ENCODE data around the gene MYF6. TPM values are rescaled to one million over a fixed set of nuclear protein-coding genes. Genes with fewer than 3 reads are reported as not detected.

MYF6 gene
- total RNA-seq, 1 donor from 2014 or later = not detected

DNA sequence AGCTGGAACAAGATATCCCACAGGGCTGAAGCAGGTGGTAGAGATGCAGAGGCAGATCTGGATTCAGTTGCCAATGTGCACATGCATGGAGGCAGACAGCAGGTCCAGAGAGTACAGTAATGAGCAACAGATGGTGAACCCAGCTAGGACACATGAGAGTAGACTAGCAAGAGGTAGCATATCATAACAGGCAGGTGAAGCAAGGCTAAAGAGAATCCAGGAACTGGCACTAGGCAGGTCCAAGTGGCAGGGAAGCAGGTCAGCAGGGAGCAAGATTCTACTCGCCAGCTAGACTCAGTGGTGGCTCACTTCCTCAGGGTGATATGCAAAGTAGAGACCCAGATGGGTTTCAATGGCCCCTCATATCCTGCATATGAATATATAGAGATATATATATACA lies 15.3 kb upstream of the MYF6 start:
- DNase-seq (ENCODE audit: low spot score) = no peak
- H3K36me3 Mint-ChIP-seq (ENCODE audit: low read depth) = no peaks in the 10 kb centered on the region
- H3K27me3 Mint-ChIP-seq (ENCODE audit: low read depth) = no peaks in the 10 kb centered on the region
- H3K4me3 Mint-ChIP-seq (ENCODE audit: low read depth) = no peak overlapping the region
- intact Hi-C loops (cut with micrococcal nuclease) = no loop called here
- H3K4me1 Mint-ChIP-seq (ENCODE audit: low read depth) = no peaks in the 10 kb centered on the region
- no peak overlapping the region for H3K27ac Mint-ChIP-seq
- H3K9me3 Mint-ChIP-seq = no peaks in the 10 kb centered on the region

DNA sequence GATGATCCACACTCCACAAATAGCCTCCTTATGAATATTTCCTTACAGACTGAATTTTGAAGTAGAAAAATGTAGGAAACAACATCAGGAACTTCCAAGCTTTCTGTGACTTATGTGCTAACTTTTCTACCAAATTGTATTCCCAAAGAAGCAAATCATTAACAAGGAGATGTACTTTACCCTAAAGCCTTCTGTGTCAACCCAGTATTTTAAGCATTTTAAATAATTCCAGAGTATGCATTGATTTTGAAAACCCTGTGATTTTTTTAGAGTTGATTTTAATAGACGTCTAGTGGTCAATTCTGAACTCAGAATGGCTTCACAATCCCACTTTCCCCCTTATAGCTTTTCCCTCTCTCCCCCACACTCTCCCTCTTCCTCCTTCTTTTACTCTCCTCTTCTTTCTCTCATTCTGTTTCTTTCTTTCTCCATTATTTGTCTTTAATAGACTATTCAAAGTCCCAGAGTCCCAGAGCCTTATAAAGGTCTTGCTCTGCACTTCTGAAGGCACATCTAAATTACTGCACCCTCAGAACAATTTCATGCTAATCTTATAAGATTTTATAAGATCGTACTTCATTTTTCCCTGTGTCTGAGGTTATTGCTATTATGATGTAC lies 10.1 kb upstream of the MYF6 start:
- no peak for DNase-seq (ENCODE audit: low spot score)
- Mint-ChIP-seq H3K36me3 (ENCODE audit: low read depth) (no peaks in the 10 kb centered on the region), H3K9me3 (no peaks in the 10 kb centered on the region), H3K27ac (no peak overlapping the region), H3K4me3 (ENCODE audit: low read depth) (no peak overlapping the region), H3K27me3 (ENCODE audit: low read depth) (no peaks in the 10 kb centered on the region), H3K4me1 (ENCODE audit: low read depth) (no peaks in the 10 kb centered on the region)
- intact Hi-C loops (cut with micrococcal nuclease) = no loop called here

DNA sequence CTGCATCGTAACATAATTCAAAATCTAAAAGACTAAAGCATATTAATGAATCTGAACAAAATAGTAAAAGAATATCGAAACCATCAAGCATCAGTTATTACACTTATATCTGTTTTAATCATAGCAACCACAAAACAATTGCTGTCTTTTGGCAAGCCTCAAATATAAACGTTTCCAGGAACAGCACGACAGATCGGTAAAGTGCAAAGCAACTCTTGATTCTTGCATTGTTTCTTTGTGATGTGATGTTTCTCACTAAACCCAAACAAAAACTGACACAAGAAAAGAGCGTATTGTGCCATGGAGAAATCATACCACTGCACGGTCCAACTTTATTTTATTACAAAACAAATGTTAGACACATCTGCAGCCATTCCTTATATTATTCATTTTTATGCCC lies 9.2 kb upstream of the MYF6 start:
- intact Hi-C loops (cut with micrococcal nuclease) = no loop called here

DNA sequence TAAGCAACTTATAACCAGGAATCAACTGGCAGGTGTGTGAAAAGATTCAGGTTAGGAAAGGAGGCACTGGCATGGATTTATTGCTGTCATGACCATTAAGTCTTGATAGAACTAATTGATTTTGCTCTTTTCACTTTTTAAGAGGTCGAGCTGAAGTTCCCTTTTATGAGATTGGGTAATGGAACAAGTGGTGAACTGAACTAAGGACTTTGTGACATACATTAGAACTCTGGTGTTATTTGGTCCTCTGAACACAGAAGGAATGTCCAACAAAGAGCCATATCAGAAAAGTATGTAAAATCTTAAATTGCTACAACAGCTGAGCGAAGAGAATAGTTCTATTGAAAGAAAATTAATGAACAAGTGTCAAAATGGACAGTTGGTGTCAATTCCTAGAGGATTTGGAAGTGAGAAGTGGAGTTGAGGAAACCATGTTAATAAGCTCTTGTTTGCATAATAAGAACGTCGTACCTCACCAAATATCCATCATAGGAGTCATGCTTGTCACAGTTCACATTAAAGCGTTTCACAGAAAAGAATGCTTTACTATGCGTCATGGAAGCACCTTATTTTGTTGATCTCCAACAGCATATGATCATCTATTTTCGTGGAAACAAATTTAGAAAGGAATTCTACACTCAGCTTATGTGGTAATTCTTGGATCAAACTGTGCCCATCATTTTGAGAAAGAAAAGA lies 8.4 kb upstream of the MYF6 start:
- Mint-ChIP-seq H3K4me3 (ENCODE audit: low read depth) (no peak overlapping the region), H3K27me3 (ENCODE audit: low read depth) (no peaks in the 10 kb centered on the region), H3K4me1 (ENCODE audit: low read depth) (peaks cover 5% of the 10 kb centered on the region), H3K36me3 (ENCODE audit: low read depth) (no peaks in the 10 kb centered on the region), H3K27ac (no peak overlapping the region), H3K9me3 (no peaks in the 10 kb centered on the region)
- intact Hi-C loops (cut with micrococcal nuclease) = no loop called here
- DNase-seq (ENCODE audit: low spot score) = no peak

More for the DNA sequence above, 9.2 kb upstream of the MYF6 start:
- DNase-seq (ENCODE audit: low spot score) = no peak
- H3K4me1 Mint-ChIP-seq (ENCODE audit: low read depth) = peaks cover 3% of the 10 kb centered on the region
- H3K27ac Mint-ChIP-seq = no peak overlapping the region
- no peaks in the 10 kb centered on the region for H3K9me3 Mint-ChIP-seq
- no peaks in the 10 kb centered on the region for H3K36me3 Mint-ChIP-seq (ENCODE audit: low read depth)
- H3K4me3 Mint-ChIP-seq (ENCODE audit: low read depth) = no peak overlapping the region
- H3K27me3 Mint-ChIP-seq (ENCODE audit: low read depth) = no peaks in the 10 kb centered on the region

DNA sequence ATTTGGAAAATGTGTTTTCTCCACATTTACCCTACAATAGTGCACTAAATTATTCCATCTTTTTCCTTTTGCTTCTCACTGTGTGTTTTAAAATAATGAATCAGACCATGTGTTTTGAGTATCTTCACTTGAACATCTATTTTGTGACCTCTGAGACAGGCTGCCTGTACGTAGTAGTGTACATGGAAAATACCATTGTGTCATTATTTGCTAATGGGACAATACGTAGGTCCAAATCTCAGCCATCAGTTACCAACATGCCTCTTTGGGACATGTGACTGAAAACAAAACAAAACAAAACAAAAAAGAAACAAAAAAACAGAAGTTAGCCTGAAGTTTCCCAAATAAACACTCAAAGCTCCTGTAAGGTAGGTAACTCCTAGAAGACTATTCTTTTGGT lies 7.1 kb upstream of the MYF6 start:
- intact Hi-C loops (cut with micrococcal nuclease) = no loop called here
- Mint-ChIP-seq H3K27ac (no peak overlapping the region), H3K9me3 (no peaks in the 10 kb centered on the region), H3K4me3 (ENCODE audit: low read depth) (no peak overlapping the region), H3K4me1 (ENCODE audit: low read depth) (peaks cover 5% of the 10 kb centered on the region), H3K27me3 (ENCODE audit: low read depth) (no peaks in the 10 kb centered on the region), H3K36me3 (ENCODE audit: low read depth) (no peaks in the 10 kb centered on the region)
- no peak for DNase-seq (ENCODE audit: low spot score)

DNA sequence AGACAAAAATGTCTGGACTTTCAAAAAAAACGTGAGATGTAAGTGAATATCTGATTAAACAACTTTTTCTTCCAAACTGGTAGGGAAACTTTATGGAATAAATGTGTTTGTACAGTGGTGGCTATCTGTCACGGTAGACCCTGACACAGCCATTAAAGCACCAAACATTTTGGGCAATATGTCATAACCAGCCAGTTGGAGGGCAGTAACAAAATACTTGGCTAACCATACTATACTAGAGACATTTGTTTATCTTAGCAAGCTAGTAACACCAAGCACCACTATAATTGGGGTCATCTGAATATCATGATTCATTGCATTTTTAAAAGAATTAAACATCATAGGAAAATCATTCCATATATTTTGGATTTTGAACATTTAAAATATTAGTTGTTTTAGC lies 6.0 kb upstream of the MYF6 start:
- Mint-ChIP-seq H3K27ac (no peak overlapping the region), H3K27me3 (ENCODE audit: low read depth) (peaks cover 6% of the 10 kb centered on the region), H3K36me3 (ENCODE audit: low read depth) (no peaks in the 10 kb centered on the region), H3K9me3 (no peaks in the 10 kb centered on the region), H3K4me3 (ENCODE audit: low read depth) (no peak overlapping the region), H3K4me1 (ENCODE audit: low read depth) (peaks cover 5% of the 10 kb centered on the region)
- DNase-seq (ENCODE audit: low spot score) = no peak
- intact Hi-C loops (cut with micrococcal nuclease) = no loop called here

DNA sequence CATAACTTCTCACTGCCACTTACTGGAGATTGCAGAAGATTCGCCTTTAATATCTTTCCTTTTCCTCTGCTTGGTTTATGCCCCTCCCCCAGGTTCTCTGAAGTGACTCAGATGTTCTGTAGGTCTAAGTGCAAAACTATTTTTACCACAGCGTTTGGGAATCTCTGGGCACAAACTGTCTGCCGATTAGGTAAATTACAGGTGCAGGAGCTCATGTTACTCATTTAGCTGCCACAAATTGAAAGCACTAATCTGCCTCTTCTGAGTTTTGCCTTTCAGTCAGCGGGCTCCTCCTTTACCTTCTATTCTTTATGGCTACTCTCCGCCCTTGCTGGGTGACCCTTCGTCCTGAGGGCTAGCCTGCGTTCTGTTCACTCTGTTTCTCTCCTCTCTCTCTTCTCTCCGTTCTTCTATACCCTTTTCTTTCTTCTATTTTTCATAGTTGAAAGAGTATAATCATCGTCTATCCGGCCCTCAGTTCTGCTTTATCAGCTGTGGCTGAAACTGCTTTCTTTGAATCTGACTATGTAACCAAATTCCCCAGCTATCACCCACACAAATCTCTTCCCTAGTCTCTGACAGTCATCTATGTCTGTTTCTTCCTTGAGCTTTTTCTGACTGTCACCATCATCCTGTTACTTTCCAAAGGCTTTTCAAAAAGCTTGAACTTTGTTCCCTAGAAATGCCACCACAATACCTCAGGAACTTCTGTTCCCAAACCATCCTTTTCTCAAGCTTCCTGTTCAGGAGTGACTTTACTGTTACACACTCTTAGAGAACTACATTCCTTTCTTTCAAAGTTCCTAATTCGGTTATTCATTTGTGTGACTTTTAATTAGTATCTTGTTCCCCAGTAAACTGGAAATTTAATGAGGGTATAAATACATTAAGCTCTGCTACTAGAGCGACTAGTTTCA lies 4.3 kb upstream of the MYF6 start:
- intact Hi-C loops (cut with micrococcal nuclease) = no loop called here

DNA sequence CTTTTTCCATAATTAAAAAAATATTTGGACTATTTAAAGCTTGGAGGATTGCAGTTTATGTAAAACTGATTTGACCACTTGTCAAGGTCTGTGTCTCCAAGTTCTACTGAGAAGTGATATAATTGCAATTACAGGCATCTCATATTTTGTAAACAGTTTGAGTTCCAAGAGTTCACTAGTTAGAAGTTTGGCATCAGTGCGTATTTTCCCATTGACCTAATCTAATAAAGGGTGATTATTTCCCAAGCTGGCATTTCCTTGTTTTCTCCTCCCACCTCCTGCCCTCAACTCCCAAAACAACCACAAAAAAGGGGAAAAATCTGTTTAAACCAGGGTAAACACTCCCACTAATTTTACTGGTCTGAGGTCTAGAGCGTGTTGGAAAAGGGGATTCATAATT lies 3.0 kb upstream of the MYF6 start:
- Mint-ChIP-seq H3K27ac (no peak overlapping the region), H3K36me3 (ENCODE audit: low read depth) (no peaks in the 10 kb centered on the region), H3K27me3 (ENCODE audit: low read depth) (peaks cover 30% of the 10 kb centered on the region), H3K4me1 (ENCODE audit: low read depth) (peaks cover 5% of the 10 kb centered on the region), H3K4me3 (ENCODE audit: low read depth) (no peak overlapping the region), H3K9me3 (no peaks in the 10 kb centered on the region)
- DNase-seq (ENCODE audit: low spot score) = no peak
- intact Hi-C loops (cut with micrococcal nuclease) = no loop called here

More for the DNA sequence above, 4.3 kb upstream of the MYF6 start:
- Mint-ChIP-seq H3K4me3 (ENCODE audit: low read depth) (no peak overlapping the region), H3K4me1 (ENCODE audit: low read depth) (peaks cover 5% of the 10 kb centered on the region), H3K27me3 (ENCODE audit: low read depth) (peaks cover 19% of the 10 kb centered on the region), H3K27ac (no peak overlapping the region), H3K9me3 (no peaks in the 10 kb centered on the region), H3K36me3 (ENCODE audit: low read depth) (no peaks in the 10 kb centered on the region)
- DNase-seq (ENCODE audit: low spot score) = no peak

DNA sequence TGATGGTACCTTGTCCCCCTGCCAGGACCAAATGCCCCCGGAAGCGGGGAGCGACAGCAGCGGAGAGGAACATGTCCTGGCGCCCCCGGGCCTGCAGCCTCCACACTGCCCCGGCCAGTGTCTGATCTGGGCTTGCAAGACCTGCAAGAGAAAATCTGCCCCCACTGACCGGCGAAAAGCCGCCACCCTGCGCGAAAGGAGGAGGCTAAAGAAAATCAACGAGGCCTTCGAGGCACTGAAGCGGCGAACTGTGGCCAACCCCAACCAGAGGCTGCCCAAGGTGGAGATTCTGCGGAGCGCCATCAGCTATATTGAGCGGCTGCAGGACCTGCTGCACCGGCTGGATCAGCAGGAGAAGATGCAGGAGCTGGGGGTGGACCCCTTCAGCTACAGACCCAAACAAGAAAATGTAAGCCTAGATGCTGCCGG lies 410 bp downstream of the MYF6 start:
- intact Hi-C loops (cut with micrococcal nuclease) = no loop called here

DNA sequence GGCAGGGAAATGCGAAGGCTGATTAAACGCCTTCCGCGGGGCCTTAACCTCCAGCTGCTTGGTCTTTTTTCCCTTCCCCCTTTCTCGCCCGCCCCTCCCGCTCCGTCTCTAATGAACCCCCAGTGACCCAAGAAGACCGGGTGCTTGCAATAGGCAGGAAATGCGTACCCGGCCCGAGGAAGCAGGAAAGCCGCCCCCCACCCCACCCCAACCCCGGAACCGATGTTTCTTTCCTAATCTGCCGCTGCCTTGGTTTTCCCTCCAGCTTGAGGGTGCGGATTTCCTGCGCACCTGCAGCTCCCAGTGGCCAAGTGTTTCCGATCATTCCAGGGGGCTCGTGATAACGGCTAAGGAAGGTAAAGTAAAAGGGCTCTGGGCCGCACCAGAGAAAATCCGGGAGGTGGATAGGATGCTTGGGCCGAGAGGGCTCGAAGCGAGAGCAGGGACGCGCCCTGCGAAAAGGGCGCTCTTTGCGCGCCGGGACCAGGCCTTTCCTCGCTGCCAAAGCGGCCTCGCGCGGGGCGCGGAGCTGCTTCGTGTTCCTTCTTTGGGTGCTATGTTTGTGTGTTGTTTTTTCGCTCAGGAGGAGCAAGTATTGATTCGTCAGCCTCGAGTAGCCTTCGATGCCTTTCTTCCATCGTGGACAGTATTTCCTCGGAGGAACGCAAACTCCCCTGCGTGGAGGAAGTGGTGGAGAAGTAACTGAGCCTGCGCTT lies 983 bp downstream of the MYF6 start:
- H3K27ac Mint-ChIP-seq = no peak overlapping the region
- no peaks in the 10 kb centered on the region for H3K9me3 Mint-ChIP-seq
- DNase-seq (ENCODE audit: low spot score) = no peak
- intact Hi-C loops (cut with micrococcal nuclease) = no loop called here
- no peaks in the 10 kb centered on the region for H3K36me3 Mint-ChIP-seq (ENCODE audit: low read depth)
- peaks cover under 1% of the 10 kb centered on the region for H3K4me1 Mint-ChIP-seq (ENCODE audit: low read depth)
- H3K4me3 Mint-ChIP-seq (ENCODE audit: low read depth) = no peak overlapping the region
- H3K27me3 Mint-ChIP-seq (ENCODE audit: low read depth) = peaks cover 48% of the 10 kb centered on the region

More for the DNA sequence above, 410 bp downstream of the MYF6 start:
- Mint-ChIP-seq H3K4me1 (ENCODE audit: low read depth) (peaks cover 5% of the 10 kb centered on the region), H3K36me3 (ENCODE audit: low read depth) (no peaks in the 10 kb centered on the region), H3K9me3 (no peaks in the 10 kb centered on the region), H3K27ac (no peak overlapping the region), H3K27me3 (ENCODE audit: low read depth) (peaks cover 48% of the 10 kb centered on the region), H3K4me3 (ENCODE audit: low read depth) (no peak overlapping the region)
- no peak for DNase-seq (ENCODE audit: low spot score)

DNA sequence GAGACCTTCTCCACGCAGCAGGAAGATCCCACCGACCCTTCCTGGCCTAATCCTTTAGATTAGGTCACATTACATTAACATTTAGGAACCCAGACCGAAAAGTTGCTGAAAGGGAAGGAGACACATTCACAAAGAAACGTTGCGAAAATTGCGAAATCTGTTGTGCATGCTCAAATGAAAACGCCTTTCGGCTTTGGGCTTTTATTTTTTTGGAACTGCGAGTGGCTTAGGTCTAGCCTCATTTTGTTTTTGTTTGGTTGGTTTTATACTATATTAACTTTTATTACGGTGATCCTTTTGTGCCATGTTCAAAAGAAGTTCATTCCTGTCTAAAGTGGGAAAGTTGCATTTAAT lies 1.5 kb downstream of the MYF6 start:
- Mint-ChIP-seq H3K4me3 (ENCODE audit: low read depth) (no peak overlapping the region), H3K4me1 (ENCODE audit: low read depth) (no peaks in the 10 kb centered on the region), H3K36me3 (ENCODE audit: low read depth) (no peaks in the 10 kb centered on the region), H3K27me3 (ENCODE audit: low read depth) (peaks cover 53% of the 10 kb centered on the region), H3K9me3 (no peaks in the 10 kb centered on the region), H3K27ac (no peak overlapping the region)
- DNase-seq (ENCODE audit: low spot score) = no peak
- intact Hi-C loops (cut with micrococcal nuclease) = no loop called here

DNA sequence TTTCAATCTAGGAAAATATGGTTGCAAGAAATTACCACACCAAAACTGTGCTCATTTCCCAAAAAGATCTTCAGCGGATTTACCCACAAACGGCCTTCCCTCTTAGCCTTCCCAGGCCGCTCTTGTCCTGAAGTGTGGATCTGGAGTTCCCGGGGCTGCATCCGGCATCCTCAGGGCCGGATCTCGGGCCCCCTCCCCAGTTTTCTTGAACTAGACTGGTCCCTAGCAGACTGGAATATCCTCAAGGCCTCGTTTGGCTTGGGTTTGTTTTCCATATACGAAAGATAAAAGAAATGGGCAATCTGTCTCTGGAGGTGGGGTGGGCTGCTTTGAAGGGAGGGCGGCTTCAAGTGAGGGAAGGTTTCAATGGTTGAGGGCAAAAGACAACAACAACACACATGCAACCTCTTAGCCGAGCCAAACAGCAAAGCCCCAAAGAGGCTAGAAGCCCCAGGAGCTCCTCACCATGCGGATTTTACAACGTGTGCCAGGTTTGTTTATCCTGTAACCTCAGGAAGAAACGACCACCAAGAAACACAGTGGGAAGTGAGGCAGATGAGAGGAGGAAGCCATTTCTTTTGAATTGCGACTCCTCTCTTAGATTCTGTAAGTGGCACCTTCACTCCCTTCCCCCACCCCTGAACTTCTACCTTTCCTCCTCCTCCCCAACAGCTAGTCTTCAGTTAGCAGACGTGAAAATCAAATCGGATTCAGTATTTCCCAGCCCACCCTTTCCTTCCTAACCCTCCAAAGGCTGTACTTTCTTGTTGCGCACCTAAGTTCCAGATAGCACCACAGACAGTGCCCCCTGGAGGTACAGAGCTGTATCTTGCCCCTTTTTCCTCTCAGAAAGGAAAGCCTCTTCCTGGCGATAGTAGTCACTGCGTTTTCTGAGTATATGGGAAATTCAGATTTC lies 2.6 kb downstream of the MYF6 start:
- Mint-ChIP-seq H3K4me3 (ENCODE audit: low read depth) (no peak overlapping the region), H3K9me3 (no peaks in the 10 kb centered on the region), H3K4me1 (ENCODE audit: low read depth) (no peaks in the 10 kb centered on the region), H3K27ac (no peak overlapping the region), H3K36me3 (ENCODE audit: low read depth) (no peaks in the 10 kb centered on the region), H3K27me3 (ENCODE audit: low read depth) (peaks cover 64% of the 10 kb centered on the region)
- DNase-seq (ENCODE audit: low spot score) = no peak
- intact Hi-C loops (cut with micrococcal nuclease) = loop anchor here (5.0 kb wide), 1 partner anchor 227 kb away; the partner anchor contains the start of gene LIN7A
